ENCODE data around the gene PDE1A.

DNA sequence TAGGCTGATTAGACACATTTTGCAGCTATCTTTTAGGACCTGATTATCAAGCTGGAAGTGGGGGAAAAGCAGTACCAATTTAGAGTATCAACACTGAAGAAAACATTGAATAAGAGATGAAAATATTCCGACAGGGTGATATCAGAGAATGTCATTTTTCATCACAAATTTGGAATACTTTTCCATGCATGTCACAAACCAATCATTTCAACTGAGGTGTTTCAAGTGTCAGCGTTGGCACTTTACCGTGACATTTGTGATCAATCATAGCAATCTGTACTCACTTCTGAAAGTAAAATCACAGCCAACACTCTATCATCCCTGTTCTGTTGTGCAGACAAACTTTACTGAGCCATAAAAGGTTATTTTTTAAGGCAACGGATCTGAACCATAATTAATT lies 75.4 kb downstream of the PDE1A start:
- TF ChIP-seq, protein P1, sequence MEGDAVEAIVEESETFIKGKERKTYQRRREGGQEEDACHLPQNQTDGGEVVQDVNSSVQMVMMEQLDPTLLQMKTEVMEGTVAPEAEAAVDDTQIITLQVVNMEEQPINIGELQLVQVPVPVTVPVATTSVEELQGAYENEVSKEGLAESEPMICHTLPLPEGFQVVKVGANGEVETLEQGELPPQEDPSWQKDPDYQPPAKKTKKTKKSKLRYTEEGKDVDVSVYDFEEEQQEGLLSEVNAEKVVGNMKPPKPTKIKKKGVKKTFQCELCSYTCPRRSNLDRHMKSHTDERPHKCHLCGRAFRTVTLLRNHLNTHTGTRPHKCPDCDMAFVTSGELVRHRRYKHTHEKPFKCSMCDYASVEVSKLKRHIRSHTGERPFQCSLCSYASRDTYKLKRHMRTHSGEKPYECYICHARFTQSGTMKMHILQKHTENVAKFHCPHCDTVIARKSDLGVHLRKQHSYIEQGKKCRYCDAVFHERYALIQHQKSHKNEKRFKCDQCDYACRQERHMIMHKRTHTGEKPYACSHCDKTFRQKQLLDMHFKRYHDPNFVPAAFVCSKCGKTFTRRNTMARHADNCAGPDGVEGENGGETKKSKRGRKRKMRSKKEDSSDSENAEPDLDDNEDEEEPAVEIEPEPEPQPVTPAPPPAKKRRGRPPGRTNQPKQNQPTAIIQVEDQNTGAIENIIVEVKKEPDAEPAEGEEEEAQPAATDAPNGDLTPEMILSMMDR (conservative IDR thresholded peaks at IDR 0.05; ENCODE audit: low read depth, low read length), result no peak
- no peak for TF ChIP-seq CHD1 (IDR thresholded peaks at IDR 0.05; ENCODE audit: low read depth, low read length)
- no peak for TF ChIP-seq CEBPB (IDR thresholded peaks at IDR 0.05; ENCODE audit: low read depth, low read length)
- no peak for TF ChIP-seq POLR2A (IDR thresholded peaks at IDR 0.05; ENCODE audit: low read depth, low read length)
- no peak for TF ChIP-seq SMC3 (IDR thresholded peaks at IDR 0.05; ENCODE audit: low read depth, low read length)
- no peak for TF ChIP-seq RCOR1 (IDR thresholded peaks at IDR 0.05; ENCODE audit: insufficient replicate concordance, low read length)
- TF ChIP-seq, protein P2, sequence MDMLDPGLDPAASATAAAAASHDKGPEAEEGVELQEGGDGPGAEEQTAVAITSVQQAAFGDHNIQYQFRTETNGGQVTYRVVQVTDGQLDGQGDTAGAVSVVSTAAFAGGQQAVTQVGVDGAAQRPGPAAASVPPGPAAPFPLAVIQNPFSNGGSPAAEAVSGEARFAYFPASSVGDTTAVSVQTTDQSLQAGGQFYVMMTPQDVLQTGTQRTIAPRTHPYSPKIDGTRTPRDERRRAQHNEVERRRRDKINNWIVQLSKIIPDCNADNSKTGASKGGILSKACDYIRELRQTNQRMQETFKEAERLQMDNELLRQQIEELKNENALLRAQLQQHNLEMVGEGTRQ (IDR thresholded peaks at IDR 0.05; ENCODE audit: low read depth, low read length), result no peak
- no peak for TF ChIP-seq NFE2L2 (IDR thresholded peaks at IDR 0.05; ENCODE audit: low read depth, low read length)
